SH-SY5Y (cell line): ENCODE measurements around the gene KCNJ12.

ENCODE experiments used
- GATA2 ChIP-seq: IDR thresholded peaks from 2 replicates; pipeline ENCODE4 v1.6.1; 2011; ENCODE audit warnings: mild to moderate bottlenecking, low read depth, low read length
- GATA3 ChIP-seq: IDR thresholded peaks from 2 replicates; pipeline ENCODE4 v1.6.1; 2011; ENCODE audit warnings: low read depth, mild to moderate bottlenecking, low read length, moderate library complexity

DNA sequence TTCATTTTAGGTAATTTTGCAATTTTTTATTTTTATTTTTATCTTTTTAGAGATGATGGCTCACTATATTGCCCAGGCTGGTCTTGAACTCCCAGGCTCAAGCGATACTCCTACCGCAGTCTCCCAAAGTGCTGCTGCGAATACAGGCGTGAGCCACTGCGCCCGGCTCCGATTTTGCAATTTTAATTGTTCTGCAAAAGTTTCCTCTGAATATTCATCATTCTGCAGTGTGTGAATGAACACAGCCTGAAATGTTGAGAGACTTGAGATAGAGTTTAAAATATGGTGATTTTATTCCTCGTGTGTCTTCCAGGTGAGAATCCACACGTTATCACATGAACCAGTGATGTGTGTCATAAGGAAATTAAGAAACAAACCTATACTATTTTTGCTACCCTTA, 75.8 kb downstream of the KCNJ12 start:
- TF ChIP-seq GATA2 (no peak), GATA3 (no peak)
